ENCODE measurements around the gene DLGAP1. TPM values are rescaled to one million over a fixed set of nuclear protein-coding genes. Genes with fewer than 3 reads are reported as not detected.

Gene DLGAP1
- total RNA-seq, 2 experiments from 2014 or later, result 0.53 to 1.5 TPM

DNA sequence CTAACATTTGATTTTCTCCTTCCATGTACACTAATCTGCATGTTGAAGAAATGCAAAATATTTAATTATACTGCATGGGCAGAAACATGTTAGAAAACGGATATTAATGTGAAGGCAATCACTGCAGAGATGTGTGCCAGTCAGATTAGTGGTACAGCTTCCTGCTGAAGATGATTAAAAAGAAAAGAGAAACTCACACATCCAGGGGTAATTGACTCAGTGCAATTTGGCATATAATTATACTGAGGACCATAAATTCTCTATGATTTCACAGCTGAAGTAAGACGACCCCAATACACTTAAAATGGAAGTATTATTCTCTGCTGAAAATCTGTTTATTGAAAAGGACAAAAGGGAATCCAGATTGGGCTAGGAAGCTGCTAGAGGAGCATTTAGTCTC lies 761.7 kb downstream of the DLGAP1 start:
- Mint-ChIP-seq H3K9me3 (no peaks in the 10 kb centered on the region), H3K4me1 (no peaks in the 10 kb centered on the region), H3K4me3 (no peak overlapping the region), H3K27ac (no peak overlapping the region), H3K36me3 (ENCODE audit: low read depth) (no peaks in the 10 kb centered on the region), H3K27me3 (peaks cover 17% of the 10 kb centered on the region)
- POLR2A ChIA-PET, result interaction anchor here (0.6 kb wide), 1 partner anchor 197 kb away, joined by 3 read pairs; no protein-coding TSS in a partner anchor
- CTCF ChIA-PET, result no interaction called here
- DNase-seq, result no peak

DNA sequence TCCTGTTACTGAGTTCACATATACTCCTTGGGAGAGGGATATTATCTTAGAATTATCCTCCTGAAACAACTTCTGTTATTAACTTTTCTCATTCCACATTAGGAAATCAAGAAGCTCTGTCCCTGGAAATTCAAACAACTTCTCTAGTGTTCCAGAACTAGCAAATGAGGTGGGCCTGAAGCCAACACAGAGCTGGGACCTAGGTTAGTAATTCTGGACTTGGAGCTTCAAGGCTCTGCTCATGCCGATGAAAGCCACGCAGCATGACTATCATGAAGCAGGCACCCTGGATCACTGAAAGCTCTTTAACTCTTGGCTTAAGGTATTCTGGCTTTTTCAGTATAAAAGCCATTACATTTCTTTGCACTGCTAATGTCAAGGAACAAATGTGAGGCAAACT lies 762.4 kb downstream of the DLGAP1 start:
- H3K36me3 Mint-ChIP-seq (ENCODE audit: low read depth), result no peaks in the 10 kb centered on the region
- ChIA-PET POLR2A (no interaction called here), CTCF (interaction anchor here (1.6 to 1.7 kb wide), 2 partner anchors 26 to 303 kb away, joined by 3 to 5 read pairs; no protein-coding TSS in a partner anchor)
- no peaks in the 10 kb centered on the region for H3K9me3 Mint-ChIP-seq
- H3K4me3 Mint-ChIP-seq, result no peak overlapping the region
- H3K27ac Mint-ChIP-seq, result no peak overlapping the region
- no peaks in the 10 kb centered on the region for H3K4me1 Mint-ChIP-seq
- H3K27me3 Mint-ChIP-seq, result peaks cover 16% of the 10 kb centered on the region
- DNase-seq, result no peak

DNA sequence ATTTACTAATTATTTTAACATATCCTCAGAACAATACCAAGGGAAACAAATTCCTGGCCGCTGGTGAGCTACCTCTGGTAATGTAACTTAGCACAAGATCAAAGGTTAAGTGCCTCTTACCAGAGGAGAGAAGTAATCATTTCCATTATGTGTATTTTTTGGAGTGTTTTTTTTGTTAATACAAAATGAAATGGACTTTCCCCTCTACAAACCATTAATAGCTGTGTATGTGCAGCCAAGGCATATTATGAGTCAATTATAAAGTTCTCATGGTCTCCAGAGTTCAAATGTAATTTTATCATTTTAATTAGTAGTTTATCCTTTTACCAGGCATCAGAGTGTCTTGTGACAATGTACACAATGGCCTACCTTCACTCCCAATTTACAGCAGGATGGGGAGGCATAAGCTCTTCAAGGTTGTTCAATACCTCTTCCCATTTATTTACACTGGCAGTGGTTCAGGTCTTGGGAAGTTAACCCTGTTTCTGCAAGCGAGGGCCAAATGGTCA lies 762.9 kb downstream of the DLGAP1 start:
- no peak overlapping the region for H3K27ac Mint-ChIP-seq
- POLR2A ChIA-PET, result no interaction called here
- CTCF ChIA-PET, result interaction anchor here (1.6 to 1.7 kb wide), 2 partner anchors 26 to 303 kb away, joined by 3 to 5 read pairs; no protein-coding TSS in a partner anchor
- H3K4me1 Mint-ChIP-seq, result no peaks in the 10 kb centered on the region
- DNase-seq, result no peak
- no peaks in the 10 kb centered on the region for H3K9me3 Mint-ChIP-seq
- peaks cover 13% of the 10 kb centered on the region for H3K27me3 Mint-ChIP-seq
- H3K4me3 Mint-ChIP-seq, result no peak overlapping the region
- H3K36me3 Mint-ChIP-seq (ENCODE audit: low read depth), result no peaks in the 10 kb centered on the region

DNA sequence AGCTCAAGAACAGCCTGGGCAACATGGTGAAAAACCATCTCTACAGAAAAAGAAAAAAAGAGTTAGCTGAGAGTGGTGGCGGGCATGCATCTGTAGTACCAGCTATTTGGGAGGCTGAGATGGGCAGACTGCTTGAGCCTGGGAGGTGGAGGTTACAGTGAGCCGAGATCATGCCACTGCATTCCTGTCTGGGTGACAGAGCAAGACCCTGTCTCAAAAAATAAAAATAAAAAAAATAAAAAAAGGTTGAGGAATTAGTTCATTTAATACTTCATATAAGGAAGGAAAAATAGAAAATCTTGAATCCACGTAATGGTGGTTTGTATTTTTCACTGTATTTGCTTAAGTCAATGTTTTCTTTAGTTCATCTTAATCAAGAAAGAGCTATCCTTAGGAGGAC lies 763.4 kb downstream of the DLGAP1 start:
- Mint-ChIP-seq H3K4me1 (no peaks in the 10 kb centered on the region), H3K36me3 (ENCODE audit: low read depth) (no peaks in the 10 kb centered on the region), H3K4me3 (no peak overlapping the region), H3K9me3 (no peaks in the 10 kb centered on the region), H3K27me3 (peaks cover 8% of the 10 kb centered on the region), H3K27ac (no peak overlapping the region)
- ChIA-PET CTCF (interaction anchor here (0.5 to 1.7 kb wide), 3 partner anchors 25 to 369 kb away, joined by 3 to 5 read pairs (median 3); no protein-coding TSS in a partner anchor), POLR2A (no interaction called here)
- no peak for DNase-seq

DNA sequence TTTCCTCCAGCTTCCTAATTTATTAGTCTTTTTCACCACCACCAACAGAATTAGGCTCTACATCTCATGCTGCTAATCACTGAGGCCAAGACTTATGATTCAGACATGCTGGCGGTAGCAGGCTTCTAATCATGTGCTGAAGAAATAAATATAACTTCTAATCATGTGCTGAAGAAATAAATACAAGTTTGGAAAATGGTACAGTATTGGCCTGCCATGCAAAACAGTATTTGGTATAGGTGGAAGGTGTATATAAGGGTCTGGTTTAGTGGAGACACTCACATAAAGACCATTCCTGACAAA lies 764.4 kb downstream of the DLGAP1 start:
- CTCF ChIA-PET, result no interaction called here

DNA sequence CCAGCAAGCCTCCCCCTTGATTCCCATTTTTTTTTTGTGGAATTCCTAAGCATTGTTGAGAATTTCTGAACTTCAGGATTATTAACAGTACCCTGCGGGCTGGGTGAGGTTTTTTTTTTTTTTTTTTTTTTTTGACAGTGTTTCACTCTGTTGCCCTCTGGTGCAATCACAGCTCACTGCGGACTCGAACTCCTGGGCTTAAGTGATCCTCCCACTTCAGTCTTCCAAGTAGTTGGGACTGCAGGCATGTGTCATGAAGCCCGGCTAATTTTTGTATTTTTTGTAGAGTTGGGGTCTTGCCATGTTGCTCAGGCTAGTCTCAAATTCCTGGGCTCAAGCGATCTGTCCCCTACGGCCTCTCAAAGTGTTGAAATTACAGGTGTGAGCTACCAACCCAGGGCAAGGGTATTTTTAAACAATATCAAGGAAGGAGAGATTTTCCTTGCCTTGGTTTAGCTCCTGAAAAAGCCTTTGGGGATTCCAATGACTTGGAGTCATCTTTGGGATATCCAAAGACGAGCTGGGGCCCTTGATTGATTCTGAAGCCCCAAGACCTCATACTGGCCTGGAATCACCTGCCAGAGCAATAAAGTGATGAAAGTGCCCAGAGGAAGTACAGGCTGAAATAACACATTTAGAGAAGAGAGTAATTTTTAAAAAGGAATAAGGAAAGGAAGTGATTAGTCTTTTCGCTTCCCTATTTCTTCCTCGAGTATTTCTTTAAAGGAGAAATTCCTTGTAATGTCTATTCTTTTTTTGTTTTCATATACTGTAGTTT lies 764.9 kb downstream of the DLGAP1 start:
- Mint-ChIP-seq H3K36me3 (ENCODE audit: low read depth) (no peaks in the 10 kb centered on the region), H3K27me3 (peaks cover 4% of the 10 kb centered on the region), H3K9me3 (no peaks in the 10 kb centered on the region), H3K27ac (no peak overlapping the region), H3K4me1 (no peaks in the 10 kb centered on the region), H3K4me3 (no peak overlapping the region)
- ChIA-PET CTCF (no interaction called here), POLR2A (no interaction called here)
- no peak for DNase-seq

More for the DNA sequence above, 764.4 kb downstream of the DLGAP1 start:
- no peak for DNase-seq
- H3K27me3 Mint-ChIP-seq, result peaks cover 4% of the 10 kb centered on the region
- no peaks in the 10 kb centered on the region for H3K4me1 Mint-ChIP-seq
- no peak overlapping the region for H3K27ac Mint-ChIP-seq
- H3K9me3 Mint-ChIP-seq, result no peaks in the 10 kb centered on the region
- H3K36me3 Mint-ChIP-seq (ENCODE audit: low read depth), result no peaks in the 10 kb centered on the region
- no peak overlapping the region for H3K4me3 Mint-ChIP-seq
- POLR2A ChIA-PET, result no interaction called here

DNA sequence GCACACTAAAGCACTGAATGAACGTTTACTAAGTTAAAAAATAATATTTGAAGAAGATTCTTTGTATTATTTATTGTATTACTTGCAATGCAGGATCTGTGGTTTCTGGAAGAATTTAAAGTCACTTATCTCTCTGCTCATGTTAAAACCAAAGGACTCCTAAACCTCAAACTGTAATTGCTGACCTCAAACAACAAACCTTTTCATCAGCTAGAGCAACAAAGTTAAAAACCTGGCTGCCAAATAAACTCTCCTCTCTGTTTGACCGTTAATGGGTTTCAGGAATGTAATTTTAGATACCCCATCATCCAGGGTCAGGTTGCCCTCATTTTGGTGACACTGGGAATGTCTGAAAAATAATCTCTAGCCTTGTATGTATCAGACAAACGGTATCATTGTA lies 766.0 kb downstream of the DLGAP1 start:
- Mint-ChIP-seq H3K27ac (no peak overlapping the region), H3K36me3 (ENCODE audit: low read depth) (no peaks in the 10 kb centered on the region), H3K4me3 (no peak overlapping the region), H3K4me1 (no peaks in the 10 kb centered on the region), H3K27me3 (peaks cover 4% of the 10 kb centered on the region), H3K9me3 (no peaks in the 10 kb centered on the region)
- DNase-seq, result no peak
- CTCF ChIA-PET, result no interaction called here
- POLR2A ChIA-PET, result no interaction called here

DNA sequence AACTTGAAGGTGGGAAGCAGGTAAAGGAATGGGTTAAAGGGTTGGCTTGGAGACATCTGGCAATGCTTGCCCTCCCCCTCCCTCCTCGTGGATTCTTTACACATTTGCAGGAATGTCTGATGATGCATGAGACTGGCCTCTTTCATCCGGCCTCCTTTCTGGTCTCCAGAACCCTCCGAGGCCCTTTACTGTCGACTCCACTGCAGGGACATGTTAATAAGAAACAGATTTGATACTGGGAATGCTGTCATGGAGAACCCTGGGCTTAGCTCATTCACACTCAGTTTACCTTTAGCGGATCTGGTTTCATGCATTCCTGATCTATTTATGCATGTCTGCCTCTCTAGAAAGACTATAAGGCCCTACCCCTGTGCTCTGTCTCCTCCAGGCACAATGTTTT lies 766.4 kb downstream of the DLGAP1 start:
- POLR2A ChIA-PET, result no interaction called here
- no peaks in the 10 kb centered on the region for H3K4me1 Mint-ChIP-seq
- H3K36me3 Mint-ChIP-seq (ENCODE audit: low read depth), result no peaks in the 10 kb centered on the region
- CTCF ChIA-PET, result no interaction called here
- no peak for DNase-seq
- no peaks in the 10 kb centered on the region for H3K9me3 Mint-ChIP-seq
- H3K27me3 Mint-ChIP-seq, result peaks cover 4% of the 10 kb centered on the region
- H3K27ac Mint-ChIP-seq, result no peak overlapping the region
- no peak overlapping the region for H3K4me3 Mint-ChIP-seq

DNA sequence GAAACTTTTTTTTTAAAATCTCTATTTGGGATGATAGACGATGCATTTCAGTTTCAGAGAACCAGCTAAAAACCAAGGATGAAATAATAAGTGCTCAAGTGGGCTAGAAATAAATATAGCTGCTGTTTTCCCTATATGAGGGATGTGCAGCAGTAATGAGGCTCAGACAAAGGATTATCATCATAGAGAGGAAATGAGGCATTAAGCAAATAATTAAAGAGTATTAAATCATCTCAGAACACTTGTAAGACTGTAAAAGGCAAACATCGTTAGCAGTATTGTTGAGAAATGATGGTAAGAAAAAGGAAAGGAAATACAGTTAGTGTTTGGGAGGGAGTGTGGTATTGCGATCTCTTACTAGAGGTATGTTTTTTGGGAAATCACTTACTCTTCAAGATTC lies 771.6 kb downstream of the DLGAP1 start:
- Mint-ChIP-seq H3K9me3 (peaks cover 13% of the 10 kb centered on the region), H3K27ac (no peak overlapping the region), H3K27me3 (no peaks in the 10 kb centered on the region), H3K36me3 (ENCODE audit: low read depth) (peaks cover 2% of the 10 kb centered on the region), H3K4me1 (no peaks in the 10 kb centered on the region), H3K4me3 (no peak overlapping the region)
- DNase-seq, result no peak
- POLR2A ChIA-PET, result no interaction called here
- CTCF ChIA-PET, result interaction anchor here (1.5 kb wide), 1 partner anchor 18 kb away, joined by 4 read pairs; no protein-coding TSS in a partner anchor

DNA sequence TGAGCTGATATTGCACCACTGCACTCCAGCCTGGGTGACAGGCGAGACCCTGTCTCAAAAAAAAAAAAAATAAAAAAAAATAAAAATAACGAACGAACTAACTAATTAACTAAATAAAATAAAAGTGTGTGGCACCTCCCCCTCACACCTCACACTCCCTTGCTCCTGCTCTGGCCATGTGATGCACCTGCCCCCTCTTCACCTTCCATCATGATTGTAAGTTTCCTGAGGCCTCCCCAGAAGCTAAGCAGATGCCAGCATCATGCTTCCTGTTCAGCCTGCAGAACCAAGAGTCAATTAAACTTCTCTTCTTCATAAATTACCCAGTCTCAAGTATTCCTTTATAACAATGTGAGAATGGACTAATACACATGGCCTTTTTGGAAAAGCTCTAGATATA lies 773.0 kb downstream of the DLGAP1 start:
- Mint-ChIP-seq H3K4me3 (no peak overlapping the region), H3K4me1 (no peaks in the 10 kb centered on the region), H3K27ac (no peak overlapping the region), H3K36me3 (ENCODE audit: low read depth) (peaks cover 2% of the 10 kb centered on the region), H3K9me3 (peaks cover 16% of the 10 kb centered on the region), H3K27me3 (peaks cover 3% of the 10 kb centered on the region)
- POLR2A ChIA-PET, result no interaction called here
- no peak for DNase-seq
- CTCF ChIA-PET, result interaction anchor here (1.5 kb wide), 1 partner anchor 17 kb away, joined by 4 read pairs; no protein-coding TSS in a partner anchor

DNA sequence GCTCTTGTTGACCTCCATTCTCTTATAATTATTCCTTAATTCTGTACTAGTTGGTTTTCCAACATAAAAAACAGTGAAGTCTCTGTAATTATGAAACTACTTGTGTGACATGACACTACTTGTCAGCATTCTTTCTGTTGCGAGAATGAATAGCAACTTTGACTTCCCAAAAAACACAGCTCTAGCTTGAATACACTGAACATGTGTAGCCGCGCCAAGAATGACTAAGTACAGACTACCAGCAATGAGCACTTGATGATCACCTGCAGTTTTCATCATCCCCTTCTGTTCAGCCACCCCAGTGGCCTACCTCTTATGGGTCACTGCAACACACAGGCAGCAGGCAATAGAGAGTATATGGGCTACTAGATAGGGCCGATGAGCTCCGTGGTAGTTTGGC lies 775.9 kb downstream of the DLGAP1 start:
- H3K4me3 Mint-ChIP-seq, result no peak overlapping the region
- no peak for DNase-seq
- ChIA-PET CTCF (interaction anchor here (0.5 kb wide), 1 partner anchor 269 kb away, joined by 4 read pairs; no protein-coding TSS in a partner anchor), POLR2A (no interaction called here)
- peaks cover 2% of the 10 kb centered on the region for H3K36me3 Mint-ChIP-seq (ENCODE audit: low read depth)
- H3K27me3 Mint-ChIP-seq, result peaks cover 11% of the 10 kb centered on the region
- H3K4me1 Mint-ChIP-seq, result no peaks in the 10 kb centered on the region
- no peak overlapping the region for H3K27ac Mint-ChIP-seq
- peaks cover 16% of the 10 kb centered on the region for H3K9me3 Mint-ChIP-seq

DNA sequence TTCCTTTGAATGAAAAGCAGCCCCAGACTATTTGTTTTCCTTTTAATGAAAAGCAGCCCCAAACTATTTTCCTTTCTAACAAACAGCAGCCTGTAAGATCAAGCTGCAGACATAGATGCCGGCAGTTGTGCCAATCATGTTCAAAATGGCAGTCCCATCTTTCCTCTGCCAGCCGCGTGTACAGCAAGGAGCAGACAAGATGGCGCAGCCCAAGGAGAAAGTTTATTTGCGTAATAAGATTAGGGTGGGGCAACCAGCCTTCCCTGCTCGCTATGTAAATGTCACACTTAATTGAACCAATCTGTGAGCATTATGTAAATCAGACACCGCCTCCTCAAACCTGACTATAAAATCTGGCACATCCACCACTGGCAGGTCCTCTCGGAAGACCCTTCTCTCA lies 779.1 kb downstream of the DLGAP1 start:
- peaks cover 8% of the 10 kb centered on the region for H3K9me3 Mint-ChIP-seq
- no peaks in the 10 kb centered on the region for H3K36me3 Mint-ChIP-seq (ENCODE audit: low read depth)
- peaks cover 21% of the 10 kb centered on the region for H3K27me3 Mint-ChIP-seq
- ChIA-PET CTCF (interaction anchor here (1.9 kb wide), 1 partner anchor 10 kb away, joined by 9 read pairs; no protein-coding TSS in a partner anchor), POLR2A (no interaction called here)
- H3K27ac Mint-ChIP-seq, result no peak overlapping the region
- H3K4me1 Mint-ChIP-seq, result no peaks in the 10 kb centered on the region
- H3K4me3 Mint-ChIP-seq, result no peak overlapping the region
- DNase-seq, result no peak

DNA sequence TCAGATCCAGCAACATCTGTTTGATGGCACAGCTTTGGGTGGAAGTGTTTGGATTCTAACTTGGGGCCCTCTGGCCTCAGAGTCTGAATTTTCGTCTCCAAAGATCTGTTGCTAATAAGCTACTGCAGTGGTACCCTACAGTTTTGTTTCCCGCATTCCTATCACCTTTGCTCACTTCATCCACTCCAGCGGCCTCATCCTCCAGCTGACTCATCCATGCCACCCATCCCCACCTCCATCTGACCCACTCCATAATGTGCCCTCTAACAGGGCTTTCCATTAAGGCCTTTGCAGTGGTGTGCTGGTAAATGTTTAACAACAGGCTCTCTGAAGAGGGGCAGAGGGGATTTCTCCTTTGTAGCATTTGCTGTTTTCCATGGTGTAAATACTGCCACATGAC lies 779.7 kb downstream of the DLGAP1 start:
- ChIA-PET CTCF (interaction anchor here (1.9 kb wide), 1 partner anchor 9 kb away, joined by 9 read pairs; no protein-coding TSS in a partner anchor), POLR2A (no interaction called here)
- Mint-ChIP-seq H3K27me3 (peaks cover 21% of the 10 kb centered on the region), H3K9me3 (peaks cover 5% of the 10 kb centered on the region), H3K4me1 (no peaks in the 10 kb centered on the region), H3K36me3 (ENCODE audit: low read depth) (no peaks in the 10 kb centered on the region), H3K27ac (no peak overlapping the region), H3K4me3 (no peak overlapping the region)
- DNase-seq, result no peak

DNA sequence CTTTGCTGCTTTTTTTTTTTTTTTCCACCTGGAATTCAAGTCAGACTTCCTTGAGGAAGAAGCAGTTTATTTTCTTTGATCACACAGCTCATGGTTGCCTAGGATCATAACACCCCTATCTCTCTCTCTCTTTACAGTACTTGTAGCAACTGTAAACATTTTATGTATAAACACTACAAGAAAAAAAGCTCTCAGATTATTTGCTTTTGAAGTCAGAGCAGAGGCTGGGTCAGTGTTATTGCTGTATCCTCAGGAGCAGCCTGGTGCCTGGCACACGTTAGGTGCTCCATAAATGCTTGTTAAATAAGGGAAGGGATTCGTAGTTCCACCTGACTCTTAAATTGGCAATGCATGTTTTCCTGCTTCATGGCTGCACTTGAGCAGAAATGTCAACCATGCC lies 783.9 kb downstream of the DLGAP1 start:
- DNase-seq, result no peak
- POLR2A ChIA-PET, result no interaction called here
- no peak overlapping the region for H3K27ac Mint-ChIP-seq
- peaks cover 1% of the 10 kb centered on the region for H3K4me1 Mint-ChIP-seq
- peaks cover 11% of the 10 kb centered on the region for H3K27me3 Mint-ChIP-seq
- H3K36me3 Mint-ChIP-seq (ENCODE audit: low read depth), result no peaks in the 10 kb centered on the region
- H3K9me3 Mint-ChIP-seq, result no peaks in the 10 kb centered on the region
- H3K4me3 Mint-ChIP-seq, result no peak overlapping the region
- CTCF ChIA-PET, result interaction anchor here (0.6 to 0.7 kb wide), 2 partner anchors 80 to 349 kb away, joined by 4 read pairs; no protein-coding TSS in a partner anchor

All from activated CD4-positive, alpha-beta memory T cell treated with anti-CD3 and anti-CD28 coated beads, Interleukin-2, amount 10 ng/mL, durations not matched to agents 7 days and 5 days (primary cell).